IPS-18a (cell line): Measurements from ENCODE around the gene MAML2.

Source experiments
- H3K27ac ChIP-seq: one replicate; pipeline ENCODE4 v1.5.1; 2013; ENCODE audit warnings: low read length
- H3K27me3 ChIP-seq: one replicate; pipeline ENCODE4 v1.6.1; 2013; ENCODE audit warnings: mild to moderate bottlenecking, low read length; ENCODE audit not compliant: control insufficient read depth, insufficient read depth
- H3K36me3 ChIP-seq: one replicate; pipeline ENCODE4 v1.6.1; 2013; ENCODE audit warnings: low read depth, low read length; ENCODE audit not compliant: control insufficient read depth
- H3K4me1 ChIP-seq: one replicate; pipeline ENCODE4 v1.6.1; 2013; ENCODE audit warnings: low read depth, low read length; ENCODE audit not compliant: control insufficient read depth
- H3K4me3 ChIP-seq: one replicate; pipeline ENCODE4 v1.5.1; 2013; ENCODE audit warnings: low read length
- H3K9ac ChIP-seq: one replicate; pipeline ENCODE4 v1.6.1; 2013; ENCODE audit warnings: mild to moderate bottlenecking, low read length, moderate library complexity
- H3K9me3 ChIP-seq: one replicate; pipeline ENCODE4 v1.6.1; 2013; ENCODE audit warnings: low read depth, low read length; ENCODE audit not compliant: control insufficient read depth

The MAML2 gene

GRCh38 chr11:96342961-96343711, at the start of gene MAML2:
MAML2 (minus strand) TSS chr11:96343195; CDS start chr11:96341895, 1,300 bp downstream.
- no peaks in the 10 kb centered on the region for H3K9me3 ChIP-seq
- H3K27ac ChIP-seq, result no peak within 1 kb of the TSS
- H3K27me3 ChIP-seq, result peaks cover 12% of the 10 kb centered on the region
- H3K4me3 ChIP-seq, result peak within 1 kb of the TSS; percentile 83
- peak within 1 kb of the TSS; percentile 73 for H3K9ac ChIP-seq
- H3K4me1 ChIP-seq, result peaks cover 27% of the 10 kb centered on the region
- H3K36me3 ChIP-seq, result no peaks in the 10 kb centered on the region

GRCh38 chr11:96391698-96392307, 48.8 kb upstream of the MAML2 start:
- H3K9me3 ChIP-seq, result no peaks in the 10 kb centered on the region
- H3K36me3 ChIP-seq, result no peaks in the 10 kb centered on the region
- peaks cover 3% of the 10 kb centered on the region for H3K4me1 ChIP-seq
- H3K27me3 ChIP-seq, result no peaks in the 10 kb centered on the region
- H3K27ac ChIP-seq, result no peak overlapping the region
- H3K9ac ChIP-seq, result no peak overlapping the region
- H3K4me3 ChIP-seq, result no peak overlapping the region

GRCh38 chr11:96390488-96390792, 47.4 kb upstream of the MAML2 start:
- H3K27me3 ChIP-seq, result no peaks in the 10 kb centered on the region
- H3K9me3 ChIP-seq, result no peaks in the 10 kb centered on the region
- H3K27ac ChIP-seq, result no peak overlapping the region
- peaks cover 3% of the 10 kb centered on the region for H3K36me3 ChIP-seq
- H3K4me1 ChIP-seq, result peaks cover 3% of the 10 kb centered on the region
- peak overlapping the region; percentile 85 for H3K9ac ChIP-seq
- peak overlapping the region; percentile 73 for H3K4me3 ChIP-seq

- Histone ChIP-seq H3K36me3 (peaks cover 3% of the 10 kb centered on the region), H3K27ac (peak within 1 kb of the TSS; percentile 65), H3K9ac (peak within 1 kb of the TSS; percentile 85), H3K4me3 (peak within 1 kb of the TSS; percentile 73), H3K9me3 (no peaks in the 10 kb centered on the region), H3K27me3 (no peaks in the 10 kb centered on the region), H3K4me1 (peaks cover 3% of the 10 kb centered on the region)
These were observed 46.9 kb upstream of the MAML2 start, which contains the start of the genes CCDC82 and JRKL for GRCh38 chr11:96389720-96390487. CCDC82 (minus strand) TSS chr11:96389912; CDS start chr11:96384747, 5,165 bp downstream. JRKL (plus strand) TSS chr11:96390013; CDS start chr11:96390650, 637 bp downstream.

- Histone ChIP-seq H3K27ac (peak overlapping the region; percentile 65), H3K4me1 (peaks cover 3% of the 10 kb centered on the region), H3K27me3 (no peaks in the 10 kb centered on the region), H3K36me3 (peaks cover 8% of the 10 kb centered on the region), H3K9ac (peak overlapping the region; percentile 85), H3K4me3 (peak overlapping the region; percentile 73), H3K9me3 (no peaks in the 10 kb centered on the region)
These were observed 46.1 kb upstream of the MAML2 start for GRCh38 chr11:96388891-96389719.

- no peak overlapping the region for H3K9ac ChIP-seq
- peaks cover 20% of the 10 kb centered on the region for H3K36me3 ChIP-seq
- H3K27ac ChIP-seq, result no peak overlapping the region
- no peak overlapping the region for H3K4me3 ChIP-seq
- no peaks in the 10 kb centered on the region for H3K9me3 ChIP-seq
- H3K4me1 ChIP-seq, result peaks cover 3% of the 10 kb centered on the region
- H3K27me3 ChIP-seq, result no peaks in the 10 kb centered on the region
These were observed 42.2 kb upstream of the MAML2 start for GRCh38 chr11:96385187-96385586.

GRCh38 chr11:96384156-96384555, 41.2 kb upstream of the MAML2 start:
- Histone ChIP-seq H3K27me3 (no peaks in the 10 kb centered on the region), H3K36me3 (peaks cover 20% of the 10 kb centered on the region), H3K9ac (no peak overlapping the region), H3K9me3 (no peaks in the 10 kb centered on the region), H3K4me1 (peaks cover 3% of the 10 kb centered on the region), H3K27ac (no peak overlapping the region), H3K4me3 (no peak overlapping the region)

- Histone ChIP-seq H3K27ac (no peak overlapping the region), H3K9me3 (no peaks in the 10 kb centered on the region), H3K36me3 (peaks cover 7% of the 10 kb centered on the region), H3K9ac (no peak overlapping the region), H3K4me3 (no peak overlapping the region), H3K4me1 (no peaks in the 10 kb centered on the region), H3K27me3 (no peaks in the 10 kb centered on the region)
These were observed 33.8 kb upstream of the MAML2 start for GRCh38 chr11:96376796-96377195.

GRCh38 chr11:96373826-96374225, 30.8 kb upstream of the MAML2 start:
- Histone ChIP-seq H3K27me3 (no peaks in the 10 kb centered on the region), H3K4me1 (no peaks in the 10 kb centered on the region), H3K9me3 (no peaks in the 10 kb centered on the region), H3K36me3 (no peaks in the 10 kb centered on the region), H3K9ac (no peak overlapping the region), H3K4me3 (no peak overlapping the region), H3K27ac (no peak overlapping the region)

- Histone ChIP-seq H3K27me3 (no peaks in the 10 kb centered on the region), H3K27ac (no peak overlapping the region), H3K9me3 (no peaks in the 10 kb centered on the region), H3K4me3 (no peak overlapping the region), H3K9ac (no peak overlapping the region), H3K36me3 (peaks cover 4% of the 10 kb centered on the region), H3K4me1 (no peaks in the 10 kb centered on the region)
These were observed 24.3 kb upstream of the MAML2 start for GRCh38 chr11:96367342-96367741.

- H3K27ac ChIP-seq, result no peak overlapping the region
- no peak overlapping the region for H3K9ac ChIP-seq
- no peaks in the 10 kb centered on the region for H3K27me3 ChIP-seq
- H3K4me3 ChIP-seq, result no peak overlapping the region
- H3K4me1 ChIP-seq, result no peaks in the 10 kb centered on the region
- H3K36me3 ChIP-seq, result peaks cover 4% of the 10 kb centered on the region
- no peaks in the 10 kb centered on the region for H3K9me3 ChIP-seq
These were observed 23.0 kb upstream of the MAML2 start for GRCh38 chr11:96366024-96366423.
